ENCODE results near the gene RCBTB2.
"Not testable (repeated sequence)": the region's sequence is repeated elsewhere in the genome, so short reads cannot be mapped to it uniquely, and the experiment has no call there.

RCBTB2 gene

GRCh38 chr13:48492470-48493065 is 40.3 kb downstream of the RCBTB2 start:
- DNase-seq = no peak

GRCh38 chr13:48492096-48492440 is 40.8 kb downstream of the RCBTB2 start:
- DNase-seq = no peak

GRCh38 chr13:48491423-48492095 is 41.3 kb downstream of the RCBTB2 start:
- no peak for DNase-seq

- no peak for DNase-seq
Measured at GRCh38 chr13:48490241-48490640, 42.6 kb downstream of the RCBTB2 start.

- DNase-seq = no peak
Measured at GRCh38 chr13:48489666-48490065, 43.2 kb downstream of the RCBTB2 start.

GRCh38 chr13:48488995-48489394 is 43.9 kb downstream of the RCBTB2 start:
- no peak for DNase-seq

- DNase-seq = no peak
Measured at GRCh38 chr13:48487968-48488367, 44.9 kb downstream of the RCBTB2 start.

GRCh38 chr13:48486836-48487235 is 46.0 kb downstream of the RCBTB2 start:
- no peak for DNase-seq

- DNase-seq = no peak
Measured at GRCh38 chr13:48486362-48486761, 46.5 kb downstream of the RCBTB2 start.

- no peak for DNase-seq
Measured at GRCh38 chr13:48485432-48485831, 47.4 kb downstream of the RCBTB2 start.

GRCh38 chr13:48483575-48483974 is 49.3 kb downstream of the RCBTB2 start:
- DNase-seq = no peak

GRCh38 chr13:48478391-48478790 is 54.5 kb downstream of the RCBTB2 start:
- DNase-seq = no peak

GRCh38 chr13:48477191-48477855 is 55.6 kb downstream of the RCBTB2 start:
- no peak for DNase-seq

- DNase-seq = no peak
Measured at GRCh38 chr13:48476686-48477085, 56.2 kb downstream of the RCBTB2 start.

- no peak for DNase-seq
Measured at GRCh38 chr13:48476215-48476614, 56.7 kb downstream of the RCBTB2 start.

- DNase-seq = no peak
Measured at GRCh38 chr13:48475230-48475629, 57.6 kb downstream of the RCBTB2 start.

GRCh38 chr13:48457578-48458242 is 75.2 kb downstream of the RCBTB2 start:
- no peak for DNase-seq

- DNase-seq = no peak
Measured at GRCh38 chr13:48456546-48456945, 76.3 kb downstream of the RCBTB2 start.

GRCh38 chr13:48451196-48451595 is 81.7 kb downstream of the RCBTB2 start:
- DNase-seq = not testable (repeated sequence)

- no peak for DNase-seq
Measured at GRCh38 chr13:48449656-48450055, 83.2 kb downstream of the RCBTB2 start.

- DNase-seq = no peak
Measured at GRCh38 chr13:48448959-48449614, 83.8 kb downstream of the RCBTB2 start.

- DNase-seq = no peak
Measured at GRCh38 chr13:48448285-48448958, 84.5 kb downstream of the RCBTB2 start.

GRCh38 chr13:48446464-48446863 is 86.4 kb downstream of the RCBTB2 start:
- DNase-seq = no peak

All from NCI-H1436 treated with DMSO at 0.1 percent for 48 hours (cell line).